ENCODE measurements around the gene APOBEC4. TPM values are rescaled to one million over a fixed set of nuclear protein-coding genes. Genes with fewer than 3 reads are reported as not detected.

The APOBEC4 gene
- total RNA-seq, 1 experiment from 2014 or later: not detected

GRCh38 chr1:183654706-183655105, 1.6 kb upstream of the APOBEC4 start:
- peaks cover 2% of the 10 kb centered on the region; the same call in 1 of the 2 replicates for H3K4me1 ChIP-seq (replicated peaks)
- no peak overlapping the region for H3K27ac ChIP-seq
- H3K4me3 ChIP-seq: no peak overlapping the region
- H3K36me3 ChIP-seq: no peaks in the 10 kb centered on the region
- DNase-seq (ENCODE audit: low read depth in 1 of 2, low spot score in 2 of 2): no peak
- H3K27me3 ChIP-seq (replicated peaks): no peaks in the 10 kb centered on the region
- no peaks in the 10 kb centered on the region for H3K9me3 ChIP-seq (replicated peaks)

DNA sequence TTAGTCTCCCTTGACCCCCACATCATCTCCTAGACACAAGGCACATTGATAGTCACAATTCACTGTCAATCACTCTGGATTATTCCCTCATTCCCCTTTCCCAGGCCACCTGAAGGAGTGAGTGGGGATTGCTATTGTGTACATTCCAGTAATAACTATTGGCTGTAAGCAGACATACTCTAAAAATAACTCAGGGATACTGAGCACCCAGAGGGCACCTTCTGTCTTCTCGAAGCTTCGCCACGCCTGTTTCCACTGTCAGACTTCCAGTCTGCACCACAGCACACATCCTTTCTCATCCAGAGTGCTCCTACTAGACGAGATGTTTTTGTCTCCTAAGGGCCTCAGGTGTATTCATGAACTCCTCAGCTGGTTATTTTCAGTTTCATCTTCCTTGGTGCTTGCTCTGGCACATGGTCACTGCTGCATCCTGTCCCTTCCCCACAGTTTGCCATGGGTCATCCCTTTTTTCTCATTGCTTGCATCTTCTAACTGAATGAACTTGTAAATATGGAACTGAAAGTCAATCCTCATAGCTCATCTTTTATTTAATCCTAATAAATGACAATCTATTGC, 848 bp upstream of the APOBEC4 start:
- no peak overlapping the region for H3K4me3 ChIP-seq
- H3K27ac ChIP-seq: no peak overlapping the region
- H3K36me3 ChIP-seq: no peaks in the 10 kb centered on the region
- no peak for DNase-seq (ENCODE audit: low read depth in 1 of 2, low spot score in 2 of 2)
- peaks cover 2% of the 10 kb centered on the region; the same call in 1 of the 2 replicates for H3K4me1 ChIP-seq (replicated peaks)
- no peaks in the 10 kb centered on the region for H3K27me3 ChIP-seq (replicated peaks)
- H3K9me3 ChIP-seq (replicated peaks): no peaks in the 10 kb centered on the region

DNA sequence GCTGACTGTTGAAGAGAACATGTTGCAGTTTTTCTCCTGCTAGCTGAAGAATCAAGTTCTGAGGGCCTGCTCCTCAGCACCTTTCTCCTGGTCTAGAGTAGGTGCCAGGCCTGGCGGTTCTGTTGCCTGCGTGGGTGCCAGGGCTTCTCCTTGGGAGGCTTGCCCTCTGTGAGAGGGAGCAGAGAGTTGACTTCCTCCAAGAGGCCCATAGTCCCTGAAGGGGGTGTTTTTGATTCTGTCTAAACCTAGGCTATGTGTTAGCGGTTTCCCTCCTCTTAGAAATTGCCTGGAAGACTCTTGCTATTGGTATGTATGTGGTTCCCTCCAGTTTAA, 312 bp upstream of the APOBEC4 start:
- Histone ChIP-seq H3K4me3 (no peak overlapping the region), H3K9me3 (replicated peaks) (no peaks in the 10 kb centered on the region), H3K27me3 (replicated peaks) (no peaks in the 10 kb centered on the region), H3K27ac (no peak overlapping the region), H3K4me1 (replicated peaks) (peaks cover 2% of the 10 kb centered on the region; the same call in 1 of the 2 replicates), H3K36me3 (no peaks in the 10 kb centered on the region)
- DNase-seq (ENCODE audit: low read depth in 1 of 2, low spot score in 2 of 2): no peak

- Histone ChIP-seq H3K4me3 (no peak overlapping the region), H3K36me3 (no peaks in the 10 kb centered on the region), H3K4me1 (replicated peaks) (peaks cover 2% of the 10 kb centered on the region; the same call in 1 of the 2 replicates), H3K9me3 (replicated peaks) (no peaks in the 10 kb centered on the region), H3K27ac (no peak overlapping the region), H3K27me3 (replicated peaks) (no peaks in the 10 kb centered on the region)
- no peak for DNase-seq (ENCODE audit: low read depth in 1 of 2, low spot score in 2 of 2)
These were observed 1.0 kb downstream of the APOBEC4 start for GRCh38 chr1:183652107-183652506.

- peaks cover 2% of the 10 kb centered on the region; the same call in 1 of the 2 replicates for H3K4me1 ChIP-seq (replicated peaks)
- no peaks in the 10 kb centered on the region for H3K27me3 ChIP-seq (replicated peaks)
- no peaks in the 10 kb centered on the region for H3K9me3 ChIP-seq (replicated peaks)
- H3K36me3 ChIP-seq: no peaks in the 10 kb centered on the region
- DNase-seq (ENCODE audit: low read depth in 1 of 2, low spot score in 2 of 2): no peak
- H3K27ac ChIP-seq: no peak overlapping the region
- no peak overlapping the region for H3K4me3 ChIP-seq
These were observed 1.5 kb downstream of the APOBEC4 start for GRCh38 chr1:183651612-183652011.

- H3K27me3 ChIP-seq (replicated peaks): no peaks in the 10 kb centered on the region
- H3K4me3 ChIP-seq: no peak overlapping the region
These were observed 5.1 kb downstream of the APOBEC4 start for GRCh38 chr1:183648042-183648441.

GRCh38 chr1:183646776-183647175, 6.3 kb downstream of the APOBEC4 start:
- Histone ChIP-seq H3K4me1 (replicated peaks) (no peaks in the 10 kb centered on the region), H3K27me3 (replicated peaks) (no peaks in the 10 kb centered on the region), H3K9me3 (replicated peaks) (no peaks in the 10 kb centered on the region), H3K36me3 (no peaks in the 10 kb centered on the region), H3K27ac (no peak overlapping the region), H3K4me3 (no peak overlapping the region)
- DNase-seq (ENCODE audit: low read depth in 1 of 2, low spot score in 2 of 2): no peak

More at GRCh38 chr1:183648042-183648441, 5.1 kb downstream of the APOBEC4 start:
- Histone ChIP-seq H3K4me1 (replicated peaks) (no peaks in the 10 kb centered on the region), H3K36me3 (no peaks in the 10 kb centered on the region), H3K9me3 (replicated peaks) (no peaks in the 10 kb centered on the region), H3K27ac (no peak overlapping the region)
- DNase-seq (ENCODE audit: low read depth in 1 of 2, low spot score in 2 of 2): no peak

- no peak overlapping the region for H3K4me3 ChIP-seq
- no peaks in the 10 kb centered on the region for H3K4me1 ChIP-seq (replicated peaks)
- H3K27ac ChIP-seq: no peak overlapping the region
- no peaks in the 10 kb centered on the region for H3K9me3 ChIP-seq (replicated peaks)
- DNase-seq (ENCODE audit: low read depth in 1 of 2, low spot score in 2 of 2): no peak
- H3K36me3 ChIP-seq: no peaks in the 10 kb centered on the region
- H3K27me3 ChIP-seq (replicated peaks): no peaks in the 10 kb centered on the region
These were observed 7.6 kb downstream of the APOBEC4 start for GRCh38 chr1:183645531-183645930.

- Histone ChIP-seq H3K9me3 (replicated peaks) (no peaks in the 10 kb centered on the region), H3K4me3 (no peak overlapping the region)
These were observed 10.9 kb downstream of the APOBEC4 start for GRCh38 chr1:183642166-183642565.

DNA sequence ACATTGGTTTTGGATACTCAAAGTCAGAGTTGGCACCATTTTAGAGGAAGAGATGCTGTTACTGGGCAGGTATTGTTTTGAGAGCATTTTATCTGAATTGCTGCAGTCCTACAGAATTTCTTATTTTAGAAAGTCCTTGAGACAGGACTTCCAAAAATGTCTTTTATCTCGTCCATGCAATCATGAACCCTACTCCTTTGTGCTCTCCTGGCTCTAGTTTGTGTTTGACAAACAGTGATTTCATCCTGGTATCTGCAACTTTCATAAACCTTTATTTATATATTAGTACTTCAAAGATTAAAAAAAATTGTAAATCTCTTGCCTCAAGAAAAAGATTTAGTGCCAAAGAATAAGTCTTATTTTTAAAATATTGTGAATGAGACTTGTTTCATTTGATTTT, 12.9 kb downstream of the APOBEC4 start:
- Histone ChIP-seq H3K27ac (no peak overlapping the region), H3K4me1 (replicated peaks) (no peaks in the 10 kb centered on the region), H3K4me3 (no peak overlapping the region), H3K9me3 (replicated peaks) (no peaks in the 10 kb centered on the region), H3K36me3 (no peaks in the 10 kb centered on the region), H3K27me3 (replicated peaks) (no peaks in the 10 kb centered on the region)
- DNase-seq (ENCODE audit: low read depth in 1 of 2, low spot score in 2 of 2): no peak

More at GRCh38 chr1:183642166-183642565, 10.9 kb downstream of the APOBEC4 start:
- no peaks in the 10 kb centered on the region for H3K27me3 ChIP-seq (replicated peaks)
- DNase-seq (ENCODE audit: low read depth in 1 of 2, low spot score in 2 of 2): no peak
- H3K36me3 ChIP-seq: no peaks in the 10 kb centered on the region
- no peak overlapping the region for H3K27ac ChIP-seq
- H3K4me1 ChIP-seq (replicated peaks): no peaks in the 10 kb centered on the region

DNA sequence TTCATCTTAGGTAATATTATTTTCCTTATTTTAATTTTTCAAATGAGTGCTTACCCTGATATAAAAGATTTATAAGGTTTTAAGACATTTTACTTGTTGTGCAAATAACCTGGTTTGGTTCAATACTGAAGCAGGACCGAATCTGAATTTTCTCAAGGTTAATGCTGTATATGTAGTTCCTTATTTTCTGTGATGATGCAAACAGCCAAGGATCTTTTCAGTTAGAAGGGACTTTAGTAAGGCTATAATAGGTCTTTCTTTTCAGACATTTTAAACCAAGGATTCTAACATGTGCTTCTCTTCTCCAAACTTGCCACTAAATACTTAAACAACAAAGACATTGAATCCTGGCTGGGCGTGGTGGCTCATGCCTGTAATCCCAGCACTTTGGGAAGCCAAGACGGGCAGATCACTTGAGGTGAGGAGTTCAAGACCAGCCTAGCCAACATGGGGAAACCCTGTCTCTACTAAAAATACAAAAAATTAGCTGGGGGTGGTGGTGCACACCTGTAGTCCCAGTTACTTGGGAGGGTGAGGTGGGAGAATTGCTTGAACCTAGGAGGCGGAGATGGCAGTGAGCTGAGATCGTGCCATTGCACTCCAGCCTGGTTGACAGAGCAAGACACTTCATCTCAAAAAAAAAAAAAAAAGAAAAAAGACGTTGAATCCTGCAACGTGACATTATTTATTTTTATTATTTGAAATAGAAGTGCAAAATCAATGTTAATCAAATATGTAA, 14.3 kb downstream of the APOBEC4 start:
- no peaks in the 10 kb centered on the region for H3K9me3 ChIP-seq (replicated peaks)
- no peak overlapping the region for H3K4me3 ChIP-seq
- DNase-seq (ENCODE audit: low read depth in 1 of 2, low spot score in 2 of 2): no peak
- no peak overlapping the region for H3K27ac ChIP-seq
- H3K4me1 ChIP-seq (replicated peaks): no peaks in the 10 kb centered on the region
- H3K27me3 ChIP-seq (replicated peaks): no peaks in the 10 kb centered on the region
- H3K36me3 ChIP-seq: no peaks in the 10 kb centered on the region

GRCh38 chr1:183636783-183637182, 16.3 kb downstream of the APOBEC4 start:
- no peak for DNase-seq (ENCODE audit: low read depth in 1 of 2, low spot score in 2 of 2)
- Histone ChIP-seq H3K36me3 (peaks cover 14% of the 10 kb centered on the region), H3K4me3 (no peak overlapping the region; the same call in 1 of the 2 replicates), H3K27ac (no peak overlapping the region), H3K4me1 (replicated peaks) (no peaks in the 10 kb centered on the region; the same call in 1 of the 2 replicates), H3K27me3 (replicated peaks) (no peaks in the 10 kb centered on the region), H3K9me3 (replicated peaks) (no peaks in the 10 kb centered on the region)

GRCh38 chr1:183636334-183636682, 16.8 kb downstream of the APOBEC4 start:
- Histone ChIP-seq H3K36me3 (peaks cover 16% of the 10 kb centered on the region), H3K4me3 (peak overlapping the region; percentile 59), H3K27me3 (replicated peaks) (no peaks in the 10 kb centered on the region), H3K9me3 (replicated peaks) (no peaks in the 10 kb centered on the region), H3K4me1 (replicated peaks) (no peaks in the 10 kb centered on the region; the same call in 1 of the 2 replicates), H3K27ac (no peak overlapping the region)
- no peak for DNase-seq (ENCODE audit: low read depth in 1 of 2, low spot score in 2 of 2)

DNA sequence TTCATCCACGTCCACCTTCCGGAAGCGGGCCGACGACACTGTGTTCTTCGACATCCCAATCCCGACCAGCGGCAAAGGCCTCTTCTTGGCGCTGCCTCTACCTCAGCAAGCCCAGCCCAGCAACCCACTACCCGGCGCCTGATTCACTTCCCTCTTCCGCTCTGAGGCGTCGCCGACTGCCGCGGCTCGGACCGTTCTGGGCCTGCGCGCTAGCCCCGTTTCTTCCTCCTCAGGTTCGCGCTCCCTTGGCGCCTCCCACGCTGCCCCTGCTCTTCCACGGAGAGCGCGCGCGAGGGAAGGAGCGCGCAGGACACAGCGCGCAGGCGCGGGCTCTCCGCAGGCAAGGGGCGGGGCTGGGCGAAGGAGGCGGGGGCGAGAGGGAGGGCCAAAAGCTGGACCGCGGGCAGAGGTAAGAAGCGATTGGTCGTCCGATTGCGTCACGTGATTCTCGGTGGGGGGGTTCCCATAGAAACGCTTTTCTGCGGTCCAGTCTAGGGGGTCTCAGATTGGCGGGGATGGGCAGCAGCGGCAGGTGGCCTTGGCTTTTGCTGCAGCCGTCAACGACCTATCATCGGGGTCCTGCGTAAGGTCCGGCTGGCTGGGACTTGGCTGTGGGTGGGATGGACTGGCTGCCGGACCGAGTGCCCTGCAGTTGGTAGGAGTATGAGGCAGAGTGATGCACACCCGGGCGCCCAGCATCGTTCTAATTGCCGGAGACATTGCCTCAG, 17.3 kb downstream of the APOBEC4 start, which contains the start of gene ARPC5:
Gene ARPC5, minus strand, starts transcription at position 178 of the 728 bp plus-strand sequence. Its CDS starts 124 bp downstream, at position 54.
- H3K4me3 ChIP-seq: peak within 1 kb of the TSS; percentile 59
- peaks cover 19% of the 10 kb centered on the region for H3K36me3 ChIP-seq
- no peaks in the 10 kb centered on the region for H3K27me3 ChIP-seq (replicated peaks)
- H3K9me3 ChIP-seq (replicated peaks): no peaks in the 10 kb centered on the region
- peak; percentile 97 to 98 for DNase-seq (ENCODE audit: low read depth in 1 of 2, low spot score in 2 of 2)
- peak within 1 kb of the TSS; percentile 62 for H3K27ac ChIP-seq
- H3K4me1 ChIP-seq (replicated peaks): peaks cover under 1% of the 10 kb centered on the region
